ENCODE measurements around the gene ABHD14A. TPM values are rescaled to one million over a fixed set of nuclear protein-coding genes. Genes with fewer than 3 reads are reported as not detected.
A peak's percentile ranks its signal among the peaks of the same experiment; 100 is the strongest.

The ABHD14A gene
- polyA plus RNA-seq, 2 donors, result 8.0 to 12.9 TPM

GRCh38 chr3:52013802-52014598 is 39.1 kb downstream of the ABHD14A start:
- Histone ChIP-seq H3K36me3 (ENCODE audit: control insufficient read depth in 2 of 2, insufficient read depth in 2 of 2, low read length in 1 of 2) (no peaks in the 10 kb centered on the region), H3K27ac (ENCODE audit: low read depth in 2 of 2, low read length in 1 of 2) (no peak overlapping the region)
- 84 to 89% methylated on average over 6 of the region's 6 CpGs for WGBS, 2 donors

DNA sequence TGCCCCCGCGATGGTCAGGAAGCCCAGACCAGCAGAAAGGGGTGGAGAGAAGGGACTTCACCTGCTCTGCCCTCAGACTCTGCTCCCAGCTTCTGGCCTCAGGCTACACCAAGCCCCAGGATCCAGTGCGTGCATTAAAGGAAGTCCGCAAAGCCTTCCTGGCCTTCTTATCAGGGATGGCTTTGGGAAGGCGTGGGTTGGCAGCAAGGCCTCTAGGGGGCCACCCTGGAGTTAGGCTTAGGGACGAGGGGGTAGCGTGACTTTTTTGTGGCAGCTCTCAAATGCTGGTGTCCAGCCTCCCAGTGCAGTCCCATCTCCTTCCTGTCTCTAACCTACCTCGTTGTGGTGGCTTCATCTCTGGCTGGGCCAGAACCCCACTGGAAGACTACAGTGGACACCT is 39.7 kb downstream of the ABHD14A start:
- Histone ChIP-seq H3K27me3 (ENCODE audit: control insufficient read depth in 1 of 2, insufficient read depth in 2 of 2, low read length in 2 of 2) (no peaks in the 10 kb centered on the region), H3K4me3 (ENCODE audit: low read depth in 1 of 2, low read length in 2 of 2) (no peak overlapping the region), H3K4me1 (ENCODE audit: control insufficient read depth in 2 of 2, insufficient read depth in 2 of 2, low read length in 1 of 2) (peaks cover 0 to 2% of the 10 kb centered on the region in 2 donors), H3K27ac (ENCODE audit: low read depth in 2 of 2, low read length in 1 of 2) (no peak overlapping the region), H3K36me3 (ENCODE audit: control insufficient read depth in 2 of 2, insufficient read depth in 2 of 2, low read length in 1 of 2) (no peaks in the 10 kb centered on the region), H3K9me3 (ENCODE audit: control insufficient read depth in 2 of 2, insufficient read depth in 1 of 2, low read depth in 1 of 2, low read length in 1 of 2) (no peaks in the 10 kb centered on the region)
- 80 to 85% methylated on average over 8 of the region's 8 CpGs for WGBS, 2 donors

More at GRCh38 chr3:52013802-52014598, 39.1 kb downstream of the ABHD14A start:
- Histone ChIP-seq H3K4me1 (ENCODE audit: control insufficient read depth in 2 of 2, insufficient read depth in 2 of 2, low read length in 1 of 2) (no peaks in the 10 kb centered on the region), H3K9me3 (ENCODE audit: control insufficient read depth in 2 of 2, insufficient read depth in 1 of 2, low read depth in 1 of 2, low read length in 1 of 2) (no peaks in the 10 kb centered on the region), H3K4me3 (ENCODE audit: low read depth in 1 of 2, low read length in 2 of 2) (no peak overlapping the region), H3K27me3 (ENCODE audit: control insufficient read depth in 1 of 2, insufficient read depth in 2 of 2, low read length in 2 of 2) (no peaks in the 10 kb centered on the region)

- Histone ChIP-seq H3K27ac (ENCODE audit: low read depth in 2 of 2, low read length in 1 of 2) (no peak overlapping the region), H3K9me3 (ENCODE audit: control insufficient read depth in 2 of 2, insufficient read depth in 1 of 2, low read depth in 1 of 2, low read length in 1 of 2) (no peaks in the 10 kb centered on the region), H3K4me3 (ENCODE audit: low read depth in 1 of 2, low read length in 2 of 2) (no peak overlapping the region), H3K4me1 (ENCODE audit: control insufficient read depth in 2 of 2, insufficient read depth in 2 of 2, low read length in 1 of 2) (peaks cover 0 to 2% of the 10 kb centered on the region in 2 donors), H3K27me3 (ENCODE audit: control insufficient read depth in 1 of 2, insufficient read depth in 2 of 2, low read length in 2 of 2) (no peaks in the 10 kb centered on the region), H3K36me3 (ENCODE audit: control insufficient read depth in 2 of 2, insufficient read depth in 2 of 2, low read length in 1 of 2) (no peaks in the 10 kb centered on the region)
- WGBS, 2 donors, result 83 to 85% methylated on average over 13 of the region's 13 CpGs
Observed at GRCh38 chr3:52015438-52016228, 40.8 kb downstream of the ABHD14A start.

- Histone ChIP-seq H3K27ac (ENCODE audit: low read depth in 2 of 2, low read length in 1 of 2) (no peak overlapping the region), H3K27me3 (ENCODE audit: control insufficient read depth in 1 of 2, insufficient read depth in 2 of 2, low read length in 2 of 2) (no peaks in the 10 kb centered on the region), H3K4me3 (ENCODE audit: low read depth in 1 of 2, low read length in 2 of 2) (no peak overlapping the region), H3K9me3 (ENCODE audit: control insufficient read depth in 2 of 2, insufficient read depth in 1 of 2, low read depth in 1 of 2, low read length in 1 of 2) (no peaks in the 10 kb centered on the region), H3K4me1 (ENCODE audit: control insufficient read depth in 2 of 2, insufficient read depth in 2 of 2, low read length in 1 of 2) (peaks cover 0 to 4% of the 10 kb centered on the region in 2 donors), H3K36me3 (ENCODE audit: control insufficient read depth in 2 of 2, insufficient read depth in 2 of 2, low read length in 1 of 2) (no peaks in the 10 kb centered on the region)
- WGBS, 2 donors, result 83 to 85% methylated on average over 11 of the region's 11 CpGs
Observed at GRCh38 chr3:52017586-52017985, 42.7 kb downstream of the ABHD14A start.

DNA sequence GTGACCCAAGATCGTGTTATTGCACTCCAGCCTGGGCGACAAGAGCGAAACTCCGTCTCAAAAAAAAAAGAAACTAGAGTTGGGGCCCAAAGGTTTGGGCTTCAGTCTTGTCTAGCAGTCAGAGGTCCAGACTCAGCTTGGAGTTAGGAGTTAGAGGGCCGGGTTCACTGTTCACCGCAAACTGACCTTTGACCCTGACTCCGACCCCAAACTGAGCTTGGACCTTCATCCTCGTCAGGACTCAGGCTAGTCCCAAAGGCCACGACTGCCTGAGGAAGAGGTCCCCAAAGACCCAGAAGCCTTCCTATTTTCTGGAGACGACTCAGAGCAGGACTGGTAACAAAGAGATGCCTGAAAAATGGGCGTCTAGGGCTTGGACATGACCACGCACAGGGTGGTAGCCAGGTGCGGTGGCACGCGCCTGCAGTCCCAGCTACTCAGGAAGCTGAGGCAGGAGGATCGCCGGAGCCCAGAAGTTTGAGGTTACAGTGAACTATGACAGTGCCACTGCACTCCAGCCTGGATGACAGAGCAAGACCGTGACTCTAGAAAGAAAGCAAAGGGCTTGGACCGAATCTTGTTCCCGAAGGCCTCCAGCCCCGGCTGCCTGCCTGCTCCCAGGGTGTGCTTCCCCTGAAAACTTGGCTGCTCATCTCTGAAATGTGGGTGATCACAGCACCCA is 43.6 kb downstream of the ABHD14A start:
- Histone ChIP-seq H3K27ac (ENCODE audit: low read depth in 2 of 2, low read length in 1 of 2) (no peak overlapping the region), H3K9me3 (ENCODE audit: control insufficient read depth in 2 of 2, insufficient read depth in 1 of 2, low read depth in 1 of 2, low read length in 1 of 2) (no peaks in the 10 kb centered on the region), H3K4me3 (ENCODE audit: low read depth in 1 of 2, low read length in 2 of 2) (no peak overlapping the region), H3K27me3 (ENCODE audit: control insufficient read depth in 1 of 2, insufficient read depth in 2 of 2, low read length in 2 of 2) (no peaks in the 10 kb centered on the region), H3K36me3 (ENCODE audit: control insufficient read depth in 2 of 2, insufficient read depth in 2 of 2, low read length in 1 of 2) (no peaks in the 10 kb centered on the region), H3K4me1 (ENCODE audit: control insufficient read depth in 2 of 2, insufficient read depth in 2 of 2, low read length in 1 of 2) (peaks cover 0 to 10% of the 10 kb centered on the region in 2 donors)
- 88 to 90% methylated on average over 21 of the region's 21 CpGs for WGBS, 2 donors

GRCh38 chr3:52019352-52020080 is 44.7 kb downstream of the ABHD14A start:
- H3K27me3 ChIP-seq (ENCODE audit: control insufficient read depth in 1 of 2, insufficient read depth in 2 of 2, low read length in 2 of 2), result no peaks in the 10 kb centered on the region
- peak overlapping the region; percentile 8 to 21 for H3K27ac ChIP-seq (ENCODE audit: low read depth in 2 of 2, low read length in 1 of 2)
- no peaks in the 10 kb centered on the region for H3K9me3 ChIP-seq (ENCODE audit: control insufficient read depth in 2 of 2, insufficient read depth in 1 of 2, low read depth in 1 of 2, low read length in 1 of 2)
- H3K36me3 ChIP-seq (ENCODE audit: control insufficient read depth in 2 of 2, insufficient read depth in 2 of 2, low read length in 1 of 2), result no peaks in the 10 kb centered on the region
- 74 to 80% methylated on average over 17 of the region's 17 CpGs for WGBS, 2 donors
- H3K4me1 ChIP-seq (ENCODE audit: control insufficient read depth in 2 of 2, insufficient read depth in 2 of 2, low read length in 1 of 2), result peaks cover 0 to 10% of the 10 kb centered on the region in 2 donors
- no peak overlapping the region for H3K4me3 ChIP-seq (ENCODE audit: low read depth in 1 of 2, low read length in 2 of 2)

DNA sequence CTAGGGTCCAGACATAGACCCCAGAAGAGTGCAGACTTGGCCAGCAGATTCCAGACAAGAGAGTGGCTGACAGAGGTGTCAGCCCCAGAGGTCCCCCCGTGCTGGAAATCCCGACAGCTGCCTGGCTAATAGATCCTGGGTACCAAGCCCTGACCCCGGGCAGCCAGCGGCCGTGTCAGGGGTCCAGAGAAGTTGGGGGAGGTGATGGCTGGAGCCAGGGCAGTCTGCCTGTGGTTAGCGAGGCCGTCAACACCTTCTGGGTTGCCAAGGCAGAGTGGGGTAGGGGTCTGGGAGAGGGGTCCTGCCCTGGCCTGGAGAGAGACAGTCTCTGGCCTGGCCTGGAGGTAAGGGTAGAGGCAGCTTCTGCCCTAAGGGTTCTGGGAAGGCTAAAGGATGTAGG is 45.9 kb downstream of the ABHD14A start:
- 93 to 95% methylated on average over 7 of the region's 7 CpGs for WGBS, 2 donors
- peaks cover 0 to 10% of the 10 kb centered on the region in 2 donors for H3K4me1 ChIP-seq (ENCODE audit: control insufficient read depth in 2 of 2, insufficient read depth in 2 of 2, low read length in 1 of 2)
- no peaks in the 10 kb centered on the region for H3K27me3 ChIP-seq (ENCODE audit: control insufficient read depth in 1 of 2, insufficient read depth in 2 of 2, low read length in 2 of 2)
- H3K4me3 ChIP-seq (ENCODE audit: low read depth in 1 of 2, low read length in 2 of 2), result no peak overlapping the region
- H3K36me3 ChIP-seq (ENCODE audit: control insufficient read depth in 2 of 2, insufficient read depth in 2 of 2, low read length in 1 of 2), result no peaks in the 10 kb centered on the region
- no peaks in the 10 kb centered on the region for H3K9me3 ChIP-seq (ENCODE audit: control insufficient read depth in 2 of 2, insufficient read depth in 1 of 2, low read depth in 1 of 2, low read length in 1 of 2)
- no peak overlapping the region for H3K27ac ChIP-seq (ENCODE audit: low read depth in 2 of 2, low read length in 1 of 2)

DNA sequence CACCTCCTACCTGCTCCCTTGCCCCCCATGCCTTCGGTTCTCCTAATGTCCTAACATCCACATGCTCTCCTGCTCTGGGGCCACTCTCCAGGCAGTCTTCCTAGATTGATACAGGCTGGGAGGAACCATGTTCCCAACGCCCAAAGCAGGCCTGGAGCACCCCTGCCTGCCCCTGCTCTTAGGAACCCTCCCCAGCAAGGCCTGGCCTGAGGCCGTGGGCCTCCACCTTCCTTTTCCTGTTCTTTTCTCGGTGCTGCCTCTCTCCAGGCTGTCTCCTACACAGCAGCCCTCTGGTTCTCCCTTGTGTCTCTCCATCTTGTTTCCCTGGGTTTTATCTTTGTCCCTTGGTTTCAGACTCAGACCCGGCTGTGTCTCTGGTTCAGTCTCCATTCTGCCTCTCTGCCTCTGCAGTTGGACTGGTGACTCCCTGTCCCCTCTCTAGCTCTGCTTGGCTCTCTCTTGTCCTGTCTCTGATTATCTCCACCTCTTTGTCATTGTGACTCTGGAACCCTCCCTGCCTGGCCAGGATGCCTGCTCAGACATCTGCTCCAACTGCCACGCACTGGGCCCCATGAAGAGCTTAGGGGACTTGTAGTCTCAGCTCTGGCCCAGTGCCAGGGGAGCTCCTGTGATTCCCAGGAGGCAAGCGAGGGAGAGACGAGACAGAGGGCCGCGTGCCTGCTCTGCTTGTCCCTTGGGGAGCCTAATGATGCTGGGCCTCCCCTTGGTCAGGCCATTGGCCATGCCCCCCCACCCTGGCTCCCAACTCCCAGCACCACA is 46.8 kb downstream of the ABHD14A start:
- no peaks in the 10 kb centered on the region for H3K27me3 ChIP-seq (ENCODE audit: control insufficient read depth in 1 of 2, insufficient read depth in 2 of 2, low read length in 2 of 2)
- H3K4me1 ChIP-seq (ENCODE audit: control insufficient read depth in 2 of 2, insufficient read depth in 2 of 2, low read length in 1 of 2), result peaks cover 0 to 10% of the 10 kb centered on the region in 2 donors
- no peak overlapping the region for H3K4me3 ChIP-seq (ENCODE audit: low read depth in 1 of 2, low read length in 2 of 2)
- 68 to 79% methylated on average over 10 of the region's 10 CpGs for WGBS, 2 donors
- no peaks in the 10 kb centered on the region for H3K36me3 ChIP-seq (ENCODE audit: control insufficient read depth in 2 of 2, insufficient read depth in 2 of 2, low read length in 1 of 2)
- H3K27ac ChIP-seq (ENCODE audit: low read depth in 2 of 2, low read length in 1 of 2), result peak overlapping the region in 1 of 2 donors; percentile 17
- H3K9me3 ChIP-seq (ENCODE audit: control insufficient read depth in 2 of 2, insufficient read depth in 1 of 2, low read depth in 1 of 2, low read length in 1 of 2), result no peaks in the 10 kb centered on the region

Data from esophagus (tissue), 2 donors.